Mucosa of descending colon (tissue), 3 donors: ENCODE measurements around the gene PGGHG. TPM values are rescaled to one million over a fixed set of nuclear protein-coding genes. Genes with fewer than 3 reads are reported as not detected.

Source experiments
- ATAC-seq: fragments of 200-7000 bp; cut with Tn5 transposase; one replicate; pipeline ENCODE4 v1.9.1; 2020; ENCODE audit warnings: mild to moderate bottlenecking, moderate library complexity
- DNase-seq, 3 donors: peaks; one replicate each; pipeline ENCODE4 v3.0.0-alpha.2; 2020
- H3K36me3 ChIP-seq: fragments of 200-600 bp; one replicate; pipeline ENCODE4 v1.8.0; 2021; ENCODE audit warnings: low read depth, mild to moderate bottlenecking
- H3K4me1 ChIP-seq: fragments of 200-600 bp; one replicate; pipeline ENCODE4 v1.8.0; 2021; ENCODE audit warnings: low read depth, mild to moderate bottlenecking
- H3K4me3 ChIP-seq: fragments of 200-600 bp; one replicate; pipeline ENCODE4 v1.8.0; 2021; ENCODE audit warnings: mild to moderate bottlenecking
- H3K9me3 ChIP-seq: fragments of 200-600 bp; one replicate; pipeline ENCODE4 v1.8.0; 2021; ENCODE audit warnings: mild to moderate bottlenecking
- intact Hi-C, 2 donors: fragments of 100-400 bp; cut with DNase I in 1 of 2; cut with micrococcal nuclease in 1 of 2; formaldehyde crosslinking; loops; one replicate each; pipeline versions ENCODE4 v1.11.0 to v1.11.1; 2022; cut with DNase I, micrococcal nuclease
- total RNA-seq, 3 donors: library from RNA; stranded (reverse); fragmentation: NEBNext Ultra II Directional in 2 of 3; extraction: Animal tissue kit (Norgen Biotek cat#: 25700) in 2 of 3; gene quantifications; one replicate each; pipeline versions ENCODE4 v1.2.1 to v1.2.4, GENCODE V29; 2021 to 2023
- TF ChIP-seq, protein P1 (sequence below): fragments of 200-600 bp; IDR thresholded peaks from one replicate; pipeline ENCODE4 v1.8.0; 2022; ENCODE audit warnings: antibody characterized with exemption, mild to moderate bottlenecking
- donor health status: DM: no; HTN: no; CAD: no; lungs with moderate emphysema.
- donor health status: DM: no; HTN: no; CAD: no.
- donor health status: DM: no; HTN: yes; CAD: no.

Gene PGGHG
- total RNA-seq, 3 donors from 2014 or later = 21.2 to 37.1 (median 29.7) TPM

GRCh38 chr11:289712-290620, 1.0 kb downstream of the PGGHG start:
- Histone ChIP-seq H3K36me3 (no peaks in the 10 kb centered on the region), H3K9me3 (no peaks in the 10 kb centered on the region), H3K4me1 (peaks cover 14% of the 10 kb centered on the region), H3K4me3 (no peak overlapping the region)
- TF ChIP-seq, protein P1, sequence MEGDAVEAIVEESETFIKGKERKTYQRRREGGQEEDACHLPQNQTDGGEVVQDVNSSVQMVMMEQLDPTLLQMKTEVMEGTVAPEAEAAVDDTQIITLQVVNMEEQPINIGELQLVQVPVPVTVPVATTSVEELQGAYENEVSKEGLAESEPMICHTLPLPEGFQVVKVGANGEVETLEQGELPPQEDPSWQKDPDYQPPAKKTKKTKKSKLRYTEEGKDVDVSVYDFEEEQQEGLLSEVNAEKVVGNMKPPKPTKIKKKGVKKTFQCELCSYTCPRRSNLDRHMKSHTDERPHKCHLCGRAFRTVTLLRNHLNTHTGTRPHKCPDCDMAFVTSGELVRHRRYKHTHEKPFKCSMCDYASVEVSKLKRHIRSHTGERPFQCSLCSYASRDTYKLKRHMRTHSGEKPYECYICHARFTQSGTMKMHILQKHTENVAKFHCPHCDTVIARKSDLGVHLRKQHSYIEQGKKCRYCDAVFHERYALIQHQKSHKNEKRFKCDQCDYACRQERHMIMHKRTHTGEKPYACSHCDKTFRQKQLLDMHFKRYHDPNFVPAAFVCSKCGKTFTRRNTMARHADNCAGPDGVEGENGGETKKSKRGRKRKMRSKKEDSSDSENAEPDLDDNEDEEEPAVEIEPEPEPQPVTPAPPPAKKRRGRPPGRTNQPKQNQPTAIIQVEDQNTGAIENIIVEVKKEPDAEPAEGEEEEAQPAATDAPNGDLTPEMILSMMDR = no peak
- intact Hi-C loops = no loop called here
- DNase-seq = peak in 2 of 3 donors; percentile 47 to 64
- no peak for ATAC-seq

- DNase-seq (peak in 2 of 3 donors; percentile 30 to 60), ATAC-seq (no peak)
- Histone ChIP-seq H3K9me3 (no peaks in the 10 kb centered on the region), H3K4me3 (no peak overlapping the region), H3K36me3 (no peaks in the 10 kb centered on the region), H3K4me1 (peaks cover 14% of the 10 kb centered on the region)
- TF ChIP-seq, protein P1 = no peak
- intact Hi-C loops = no loop called here
These were observed 1.8 kb downstream of the PGGHG start for GRCh38 chr11:290621-291231.

DNA sequence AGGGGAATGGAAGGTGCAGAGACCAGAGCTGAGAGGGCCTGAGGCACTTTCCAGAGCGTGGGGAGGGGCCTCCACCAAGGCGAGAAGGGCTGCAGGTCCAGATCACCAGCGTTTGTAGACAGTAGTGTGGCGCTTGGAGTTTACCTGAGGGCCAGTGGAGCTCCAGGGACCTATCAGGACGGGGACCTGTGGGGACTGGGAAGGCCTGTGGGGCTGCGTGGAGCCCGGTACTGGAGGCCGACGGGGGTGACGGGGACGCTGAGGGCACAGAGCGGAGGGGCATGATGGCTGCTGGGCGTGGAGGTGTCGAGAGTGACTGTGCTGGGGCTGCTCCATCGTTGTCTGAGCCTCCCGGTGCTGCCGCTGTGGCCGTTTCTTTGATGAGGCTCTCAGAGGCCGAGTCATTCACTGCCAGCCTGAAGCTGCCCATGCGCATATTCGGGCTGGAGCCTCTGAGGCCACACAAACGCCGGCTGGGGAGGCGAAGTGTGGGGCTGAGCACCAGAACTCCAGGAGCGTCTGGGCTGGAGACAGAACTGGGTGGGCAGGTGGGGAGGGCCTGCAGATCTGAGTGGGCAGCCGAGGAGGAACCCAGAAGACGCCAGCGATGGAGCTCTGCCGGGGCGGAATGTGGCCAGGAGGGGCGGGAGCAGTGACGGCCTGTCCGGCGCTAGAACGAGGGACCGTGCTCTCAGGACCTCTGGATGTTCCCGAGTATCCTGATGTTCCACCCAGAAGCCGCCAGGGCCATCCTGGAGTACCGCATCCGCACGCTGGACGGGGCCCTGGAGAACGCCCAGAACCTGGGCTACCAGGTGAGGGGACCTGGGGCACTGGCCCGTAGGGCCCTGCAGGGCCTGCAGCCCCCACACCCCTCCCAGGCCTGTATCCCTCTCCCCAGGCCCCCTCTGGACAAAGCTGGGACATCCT, 2.6 kb downstream of the PGGHG start:
- Histone ChIP-seq H3K4me1 (peaks cover 14% of the 10 kb centered on the region), H3K36me3 (no peaks in the 10 kb centered on the region), H3K9me3 (no peaks in the 10 kb centered on the region), H3K4me3 (no peak overlapping the region)
- TF ChIP-seq, protein P1 = no peak
- intact Hi-C loops = no loop called here
- ATAC-seq = no peak
- DNase-seq = peak in 1 of 3 donors; percentile 46

DNA sequence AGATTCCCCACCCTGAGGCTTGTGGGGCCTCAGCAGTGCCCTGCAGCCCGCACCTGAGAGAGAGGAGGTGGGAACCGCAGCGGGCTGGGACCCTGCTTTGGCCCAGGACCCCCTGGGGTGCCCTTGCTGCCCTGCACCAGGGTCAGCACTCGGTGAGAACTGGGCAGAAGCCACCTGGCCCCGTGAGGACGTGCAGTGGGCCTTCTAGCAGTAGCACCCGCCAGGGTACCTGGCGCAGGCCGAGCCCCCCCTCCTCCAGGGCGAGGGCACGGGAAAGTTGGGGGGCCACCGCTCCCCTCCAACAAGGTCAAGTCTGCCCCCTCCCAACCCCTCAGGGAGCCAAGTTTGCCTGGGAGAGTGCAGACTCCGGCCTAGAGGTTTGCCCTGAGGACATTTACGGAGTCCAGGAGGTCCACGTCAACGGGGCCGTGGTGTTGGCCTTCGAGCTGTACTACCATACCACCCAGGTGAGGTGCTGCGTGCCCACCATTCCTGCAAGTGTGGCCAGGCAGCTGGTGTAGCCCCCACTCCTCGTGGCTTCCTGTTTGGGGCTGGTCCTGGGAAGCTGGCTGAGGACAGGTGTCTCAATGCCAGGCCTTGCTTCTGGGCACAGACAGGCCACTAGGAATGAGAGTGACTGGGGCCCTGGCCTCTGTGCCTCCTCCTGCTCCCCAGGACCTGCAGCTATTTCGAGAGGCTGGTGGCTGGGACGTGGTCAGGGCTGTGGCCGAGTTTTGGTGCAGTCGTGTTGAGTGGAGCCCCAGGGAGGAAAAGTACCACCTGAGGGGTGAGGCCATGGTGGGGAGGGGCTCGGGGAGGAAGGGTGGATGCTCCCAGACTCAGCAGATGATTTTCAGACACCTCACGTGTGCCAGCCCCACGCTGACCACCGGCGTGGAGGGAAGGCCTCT, 3.5 kb downstream of the PGGHG start:
- DNase-seq (peak in 1 of 3 donors; percentile 50), ATAC-seq (no peak)
- Histone ChIP-seq H3K4me3 (no peak overlapping the region), H3K4me1 (peaks cover 20% of the 10 kb centered on the region), H3K9me3 (no peaks in the 10 kb centered on the region), H3K36me3 (no peaks in the 10 kb centered on the region)
- TF ChIP-seq, protein P1 = no peak
- intact Hi-C loops = no loop called here
